OCI-LY3 (cell line): ENCODE results near the gene NME3.

Experiments used
- H2AFZ ChIP-seq: fragments of 200-600, 300-600 bp; shearing (Covaris generic); 2 replicates; pipeline ENCODE4 v1.6.0; 2014; ENCODE audit warnings: antibody characterized with exemption, low read depth, low read length
- H3K27ac ChIP-seq: fragments of 200-600, 300-600 bp; sonication (generic); 2 replicates; pipeline ENCODE4 v1.5.1; 2014; ENCODE audit warnings: mild to moderate bottlenecking, low read length, moderate library complexity, mixed read lengths
- H3K27me3 ChIP-seq: fragments of 200-600, 300-600 bp; sonication (generic); 2 replicates; pipeline ENCODE4 v1.6.1; 2014; ENCODE audit warnings: low read depth, low read length, mixed read lengths
- H3K36me3 ChIP-seq: fragments of 200-600, 300-600 bp; sonication (generic); replicated peaks from 2 replicates; pipeline ENCODE3; 2014; ENCODE audit warnings: low read depth, low read length, mixed read lengths
- H3K4me1 ChIP-seq: fragments of 300-600, 200-600 bp; sonication (generic); 2 replicates; pipeline ENCODE4 v1.6.1; 2014; ENCODE audit warnings: low read length, mixed read lengths
- H3K4me2 ChIP-seq: fragments of 200-600, 300-600 bp; sonication (generic); 2 replicates; pipeline ENCODE4 v1.6.1; 2014; ENCODE audit warnings: low read length, mixed read lengths
- H3K4me3 ChIP-seq: fragments of 300-600, 200-600 bp; sonication (generic); 2 replicates; pipeline ENCODE4 v1.5.1; 2014; ENCODE audit warnings: antibody characterized with exemption, mild to moderate bottlenecking, low read length, moderate library complexity
- H3K79me2 ChIP-seq: fragments of 300-600, 200-600 bp; shearing (Covaris generic); 2 replicates; pipeline ENCODE4 v1.6.1; 2014; ENCODE audit warnings: mild to moderate bottlenecking, low read length, mixed read lengths
- H3K9ac ChIP-seq: fragments of 300-600, 200-600 bp; shearing (Covaris generic); 2 replicates; pipeline ENCODE4 v1.6.0; 2014; ENCODE audit warnings: mild to moderate bottlenecking, low read length, moderate library complexity
- H3K9me3 ChIP-seq: fragments of 200-600, 300-600 bp; shearing (Covaris generic); 2 replicates; pipeline ENCODE4 v1.6.1; 2014; ENCODE audit warnings: low read length, mixed read lengths; ENCODE audit not compliant: insufficient read depth
- H4K20me1 ChIP-seq: fragments of 200-600, 300-600 bp; sonication (generic); 2 replicates; pipeline ENCODE4 v1.6.1; 2016; ENCODE audit warnings: low read length, mixed read lengths; ENCODE audit not compliant: insufficient read depth
- CTCF ChIP-seq: fragments of 200-600, 300-600 bp; sonication (generic); IDR thresholded peaks from 2 replicates; pipeline ENCODE4 v1.5.1; 2014; ENCODE audit warnings: antibody characterized with exemption, low read length, low read depth
- EZH2phosphoT487 ChIP-seq: fragments of 200-600 bp; shearing (Covaris generic); IDR thresholded peaks from 2 replicates; pipeline ENCODE4 v1.6.1; 2018; ENCODE audit warnings: antibody characterized with exemption, mixed run types, low read depth

The NME3 gene

GRCh38 chr16:1778200-1779179 is 7.1 kb upstream of the NME3 start:
- TF ChIP-seq CTCF (no peak), EZH2phosphoT487 (no peak)
- Histone ChIP-seq H3K79me2 (peaks cover 32% of the 10 kb centered on the region), H3K27ac (no peak overlapping the region), H4K20me1 (no peaks in the 10 kb centered on the region), H3K4me3 (no peak overlapping the region), H3K9me3 (no peaks in the 10 kb centered on the region), H3K36me3 (no peaks in the 10 kb centered on the region), H3K4me1 (peaks cover 15% of the 10 kb centered on the region), H2AFZ (no peak overlapping the region), H3K4me2 (no peak overlapping the region), H3K9ac (no peak overlapping the region), H3K27me3 (no peaks in the 10 kb centered on the region)

- Histone ChIP-seq H3K27ac (no peak overlapping the region), H4K20me1 (no peaks in the 10 kb centered on the region), H3K4me1 (peaks cover 15% of the 10 kb centered on the region), H3K79me2 (peaks cover 31% of the 10 kb centered on the region), H3K9ac (no peak overlapping the region), H3K9me3 (no peaks in the 10 kb centered on the region), H3K27me3 (no peaks in the 10 kb centered on the region), H3K4me2 (no peak overlapping the region), H2AFZ (no peak overlapping the region), H3K36me3 (no peaks in the 10 kb centered on the region), H3K4me3 (no peak overlapping the region)
- TF ChIP-seq CTCF = no peak
- no peak for TF ChIP-seq EZH2phosphoT487
These were observed 6.2 kb upstream of the NME3 start for GRCh38 chr16:1777375-1778199.

GRCh38 chr16:1776991-1777374 is 5.6 kb upstream of the NME3 start:
- no peak overlapping the region for H3K4me2 ChIP-seq
- no peaks in the 10 kb centered on the region for H3K27me3 ChIP-seq
- no peak overlapping the region for H2AFZ ChIP-seq
- H3K9me3 ChIP-seq = no peaks in the 10 kb centered on the region
- H3K36me3 ChIP-seq = peaks cover 2% of the 10 kb centered on the region
- H4K20me1 ChIP-seq = no peaks in the 10 kb centered on the region
- no peak overlapping the region for H3K4me3 ChIP-seq
- no peak overlapping the region for H3K9ac ChIP-seq
- peaks cover 37% of the 10 kb centered on the region for H3K79me2 ChIP-seq
- no peak overlapping the region for H3K27ac ChIP-seq
- peaks cover 15% of the 10 kb centered on the region for H3K4me1 ChIP-seq
- TF ChIP-seq CTCF = no peak
- TF ChIP-seq EZH2phosphoT487 = no peak

GRCh38 chr16:1776672-1776955 is 5.3 kb upstream of the NME3 start:
- H3K36me3 ChIP-seq = peaks cover 3% of the 10 kb centered on the region
- no peaks in the 10 kb centered on the region for H4K20me1 ChIP-seq

More at GRCh38 chr16:1776672-1776955, 5.3 kb upstream of the NME3 start:
- Histone ChIP-seq H3K9ac (no peak overlapping the region), H3K27me3 (no peaks in the 10 kb centered on the region), H3K27ac (no peak overlapping the region), H3K4me1 (peaks cover 14% of the 10 kb centered on the region), H3K9me3 (no peaks in the 10 kb centered on the region), H3K4me2 (no peak overlapping the region), H3K79me2 (peaks cover 37% of the 10 kb centered on the region), H2AFZ (no peak overlapping the region), H3K4me3 (no peak overlapping the region)
- TF ChIP-seq CTCF (no peak), EZH2phosphoT487 (no peak)
